SHP77 treated with DMSO at 0.1 percent for 48 hours (cell line): ENCODE results near the gene GHDC.

Experiments
- DNase-seq: peaks from one replicate; lab custom pipeline; 2025; lab: John Stamatoyannopoulos, UW

The GHDC gene

DNA sequence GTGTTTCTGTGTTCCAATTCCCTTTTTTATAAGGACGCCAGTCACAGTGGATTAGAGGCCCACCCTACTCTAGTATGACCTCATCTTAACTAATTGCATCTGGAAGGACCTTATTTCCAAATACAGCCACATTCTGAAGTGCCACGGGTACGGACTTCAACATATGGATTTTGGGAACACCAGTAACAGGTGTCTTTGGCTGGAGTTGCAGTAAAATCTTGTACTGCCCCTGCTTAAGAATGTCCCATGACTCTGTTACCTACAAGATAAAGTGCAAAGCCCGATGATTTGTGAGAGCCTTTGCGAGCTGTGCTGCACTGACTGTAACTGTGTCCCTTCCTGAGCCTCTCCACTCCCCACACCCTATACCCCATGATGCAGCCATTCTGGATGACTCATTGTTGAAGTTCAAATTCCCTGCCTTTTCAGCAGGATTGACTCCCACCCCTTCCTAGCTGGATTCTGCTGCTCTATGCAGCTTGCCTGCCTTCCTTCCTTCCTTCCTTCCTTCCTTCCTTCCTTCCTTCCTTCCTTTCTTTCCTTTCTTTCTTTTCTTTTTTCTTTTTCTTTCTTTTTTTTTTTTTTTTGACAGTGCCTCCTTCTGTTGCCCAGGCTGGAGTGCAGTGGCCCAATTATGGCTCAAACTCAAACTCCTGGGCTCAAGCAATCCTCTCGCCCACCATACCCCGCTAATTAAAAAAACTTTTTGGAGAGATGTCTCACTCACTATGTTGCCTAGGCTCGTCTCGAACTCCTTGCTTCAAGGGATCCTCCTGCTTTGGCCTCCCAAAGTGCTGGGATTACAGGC lies 11.2 kb downstream of the GHDC start:
- DNase-seq, result peak; percentile 6

DNA sequence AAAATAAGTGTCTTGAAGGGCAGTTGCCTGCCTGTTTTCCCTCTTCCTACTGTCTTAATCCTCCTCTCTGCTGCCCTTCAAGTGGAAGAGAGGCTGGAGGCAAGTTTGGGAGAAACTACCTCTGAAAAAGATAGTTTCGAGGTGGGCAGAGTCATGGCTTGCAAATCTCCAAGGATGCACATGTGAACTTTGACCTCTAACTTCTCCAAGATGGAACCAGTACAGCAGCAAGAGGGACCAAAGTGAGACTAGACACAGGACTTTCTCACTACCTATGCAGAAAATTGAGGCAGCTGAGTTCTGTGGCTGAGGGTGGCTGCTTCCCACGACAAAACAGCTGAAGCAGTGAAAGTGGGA lies 12.5 kb downstream of the GHDC start:
- DNase-seq, result no peak

DNA sequence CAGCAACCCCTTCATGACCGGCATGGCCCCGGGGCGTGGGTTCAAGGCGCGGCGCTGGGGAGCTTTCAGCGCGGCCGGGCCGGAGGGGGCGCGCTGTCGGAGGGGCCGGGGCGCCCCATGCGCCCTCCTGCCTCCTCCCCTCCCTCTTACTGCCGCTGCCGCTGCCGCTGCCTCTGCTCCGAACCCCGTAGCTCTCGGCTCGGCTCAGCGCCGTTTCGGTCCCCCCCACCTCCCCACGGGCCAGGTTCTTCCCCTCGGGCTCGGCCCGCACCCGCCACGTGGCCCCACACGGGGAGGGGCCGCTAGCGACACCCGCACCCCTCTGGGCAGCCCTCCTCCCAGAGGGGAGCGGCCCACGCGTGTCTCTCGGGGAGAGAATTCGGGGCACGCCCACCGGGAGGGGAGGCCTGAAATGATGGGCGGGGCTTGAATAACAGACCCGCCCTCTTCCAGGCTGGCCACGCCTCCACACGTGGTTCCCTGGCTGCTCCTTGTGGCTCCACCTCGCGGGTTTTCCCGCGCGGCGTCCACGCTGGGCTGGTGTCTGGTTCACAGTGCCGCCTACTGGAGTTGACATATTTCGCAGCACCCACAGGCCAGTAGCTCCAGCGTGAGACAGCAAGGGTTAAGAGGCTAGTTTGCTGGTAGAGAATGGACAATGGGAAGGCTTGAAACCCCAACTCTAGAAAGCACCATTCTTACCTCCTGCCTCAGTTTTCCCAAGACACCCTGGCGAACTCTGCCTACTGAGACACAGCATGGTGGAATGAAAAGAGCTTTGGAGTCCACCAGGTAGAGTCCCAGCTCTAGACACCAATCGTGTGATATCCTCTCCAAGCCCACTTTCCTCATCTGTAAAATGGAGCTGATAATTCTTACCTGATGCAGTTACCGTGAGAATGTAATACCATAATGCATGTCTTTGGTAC lies 13.1 kb downstream of the GHDC start, which contains the start of gene KCNH4:
KCNH4 (minus strand) TSS at position 221 of the 929 bp plus-strand sequence; CDS start at position 24, 197 bp downstream.
- no peak for DNase-seq

DNA sequence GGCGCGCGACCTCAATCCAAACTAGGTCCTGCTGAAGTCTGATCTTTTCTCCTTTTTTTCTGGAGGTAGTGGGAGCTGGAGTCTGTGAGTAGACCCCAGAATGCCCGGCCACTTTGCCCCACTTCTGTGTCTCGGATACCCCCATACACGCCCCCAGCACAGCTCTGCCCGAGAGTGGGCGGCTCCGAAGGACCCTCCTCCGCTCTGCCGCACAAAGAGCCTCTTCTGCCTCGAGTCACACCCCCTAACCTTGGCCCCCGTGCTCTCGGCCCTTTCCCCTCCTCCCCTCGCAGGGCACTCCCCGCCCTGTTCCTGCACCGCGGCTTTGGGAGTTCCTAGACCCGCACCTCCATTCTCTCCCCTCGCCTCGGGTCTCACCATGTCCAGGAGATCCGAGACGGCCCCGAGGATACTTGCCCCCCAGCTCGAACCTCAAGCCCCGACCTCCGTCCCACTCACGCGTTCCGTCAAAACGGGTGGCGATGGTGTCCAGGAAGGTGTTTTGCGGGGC lies 13.8 kb downstream of the GHDC start:
- no peak for DNase-seq

DNA sequence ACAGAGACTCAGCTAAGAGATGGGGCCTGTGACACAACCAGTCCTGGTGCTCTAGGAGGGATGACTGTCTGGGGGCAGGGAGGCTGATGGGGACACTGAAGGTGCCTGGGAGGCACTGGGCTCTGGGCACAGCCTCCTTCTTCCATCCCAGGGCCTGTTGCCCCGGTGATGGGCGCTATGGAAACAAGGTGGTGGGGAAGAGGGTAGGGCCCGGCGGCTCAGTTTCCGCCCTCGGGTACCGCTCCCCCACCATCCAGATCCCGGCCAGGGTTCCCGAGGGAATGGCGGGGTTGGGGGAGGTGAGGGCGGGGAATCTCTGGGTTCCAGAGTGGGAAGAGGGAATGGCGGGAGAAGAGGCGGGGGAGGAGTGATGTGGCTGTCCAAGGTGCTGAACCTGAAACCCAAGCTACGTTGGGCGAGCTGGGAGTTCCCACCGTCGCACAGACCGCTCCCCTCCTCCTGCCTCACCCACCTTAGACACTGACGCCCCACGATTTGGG lies 14.3 kb downstream of the GHDC start:
- DNase-seq, result no peak

DNA sequence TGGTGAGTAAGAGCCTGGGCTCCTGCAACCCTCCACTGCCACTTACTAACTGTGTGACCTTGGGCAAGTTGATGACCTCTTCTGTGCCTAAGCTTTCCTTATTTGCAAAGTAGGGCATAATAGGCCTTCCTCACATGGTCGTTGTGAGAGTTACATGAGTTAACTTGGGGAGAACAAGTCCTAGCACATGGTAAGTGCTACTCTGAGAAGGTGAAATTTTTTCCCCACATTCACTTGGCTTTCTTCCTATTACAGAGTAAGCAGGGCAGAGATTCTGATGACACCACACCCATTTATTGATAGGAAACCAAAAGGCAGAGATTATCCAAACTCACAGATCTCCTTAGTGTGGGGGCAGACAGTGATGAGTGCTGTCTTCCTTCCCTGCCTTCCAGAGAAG lies 15.0 kb downstream of the GHDC start:
- DNase-seq, result no peak

DNA sequence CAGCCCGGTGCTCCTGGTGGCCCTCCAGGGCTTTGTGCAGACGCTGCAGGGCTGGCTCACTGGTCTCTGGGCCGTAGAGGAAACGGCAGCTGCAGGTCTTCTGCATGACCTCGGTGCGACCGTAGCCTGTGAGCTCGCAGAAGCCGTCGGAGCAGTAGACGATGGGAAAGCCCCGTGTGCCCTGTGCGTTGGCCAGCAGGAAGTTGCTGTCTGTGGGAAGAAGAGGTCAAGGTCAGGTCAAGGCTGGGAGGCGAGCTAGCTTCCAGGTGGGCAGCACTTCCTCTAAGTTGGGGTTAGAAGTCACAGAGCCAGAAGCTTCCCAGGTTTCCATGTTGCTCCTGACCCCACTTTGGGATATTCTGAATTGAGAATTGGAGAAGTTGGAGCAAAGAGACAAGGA lies 15.5 kb downstream of the GHDC start:
- DNase-seq, result peak; percentile 4

DNA sequence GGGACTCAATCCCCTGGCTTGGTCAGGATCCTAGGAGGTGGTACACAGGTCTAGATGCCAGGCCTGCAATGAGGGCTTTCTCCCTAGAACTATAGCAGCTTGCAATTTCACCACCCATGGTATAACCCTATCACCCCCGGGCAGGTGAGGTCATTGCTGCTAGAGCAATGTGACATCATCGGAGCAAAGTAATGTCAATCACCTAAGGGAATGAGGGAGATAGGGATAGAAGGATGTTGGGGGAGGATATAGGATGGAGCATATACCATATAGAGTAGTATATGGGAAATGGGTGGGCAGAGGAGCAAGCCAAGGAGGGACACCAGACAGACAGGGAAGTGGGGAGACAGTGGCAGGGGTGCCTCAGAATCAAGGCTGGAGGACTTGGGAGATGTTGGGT lies 16.6 kb downstream of the GHDC start:
- DNase-seq, result no peak

DNA sequence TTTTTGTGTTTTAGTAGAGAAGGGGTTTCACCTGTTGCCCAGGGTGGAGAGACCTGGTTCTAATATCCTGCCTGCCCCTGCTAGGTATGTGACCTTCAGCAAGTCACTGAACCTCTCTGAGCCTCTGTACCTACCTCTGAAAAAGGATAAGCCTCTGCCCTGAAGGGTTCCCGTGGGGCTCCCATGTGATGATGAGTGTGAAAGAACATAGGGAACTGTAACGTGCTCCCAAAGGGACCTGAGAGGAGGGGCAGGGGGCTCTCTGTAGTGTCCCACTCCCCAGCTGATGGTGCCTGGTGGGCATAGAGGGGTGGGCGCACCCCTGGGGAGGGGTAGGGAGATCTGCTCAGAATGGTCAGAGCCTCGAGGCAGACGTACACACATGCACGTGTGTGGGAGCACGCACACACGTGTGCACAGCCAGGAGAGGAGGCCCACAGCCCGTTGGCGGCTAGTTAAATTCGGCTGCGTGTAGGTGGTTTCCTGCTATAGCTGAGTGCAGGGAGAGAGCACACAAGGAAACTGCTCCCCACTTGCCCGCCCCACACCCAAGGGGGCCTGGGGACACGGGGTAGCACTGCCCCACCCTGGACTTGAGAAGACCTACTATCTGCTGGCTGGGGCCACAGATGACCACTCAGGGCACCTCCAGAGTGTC lies 20.0 kb downstream of the GHDC start:
- DNase-seq, result no peak

DNA sequence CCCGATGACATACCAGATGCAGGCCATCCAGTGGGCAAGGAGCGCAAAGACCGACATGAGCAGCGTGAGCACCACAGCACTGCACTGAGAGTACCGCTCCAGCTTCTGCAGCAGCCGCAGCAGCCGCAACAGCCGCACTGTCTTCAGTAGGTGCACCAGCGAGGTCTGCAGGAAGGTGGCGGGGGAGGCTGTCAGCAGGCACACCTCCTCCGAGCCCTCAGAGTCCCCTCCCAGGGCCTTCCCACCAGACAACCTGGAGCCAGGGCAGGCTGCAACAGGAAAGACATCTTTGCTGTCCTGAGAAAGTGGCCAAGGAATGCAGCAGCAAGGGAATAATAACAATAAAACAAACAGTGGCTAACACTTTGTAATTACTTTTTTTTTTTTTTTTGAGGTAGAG lies 22.5 kb downstream of the GHDC start:
- DNase-seq, result no peak

DNA sequence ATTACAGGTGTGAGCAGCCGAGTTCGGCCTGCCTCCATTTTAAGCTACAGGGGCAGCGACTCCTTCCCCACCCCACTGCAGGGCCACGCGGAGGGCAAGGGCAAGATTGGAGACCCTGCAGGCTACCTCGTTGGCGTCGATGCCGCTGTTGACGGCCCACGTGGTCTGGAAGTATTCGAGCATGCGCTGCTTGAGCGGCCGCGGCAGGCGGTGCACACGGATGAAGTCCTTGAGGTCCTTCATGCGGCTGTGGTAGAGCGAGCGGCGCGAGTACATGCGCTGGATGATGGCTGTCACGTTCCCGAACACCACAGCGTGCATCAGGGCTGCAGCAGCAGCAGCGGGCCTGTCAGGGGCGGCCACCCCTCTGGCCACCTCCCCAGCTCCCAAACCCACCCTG lies 24.9 kb downstream of the GHDC start:
- DNase-seq, result no peak

DNA sequence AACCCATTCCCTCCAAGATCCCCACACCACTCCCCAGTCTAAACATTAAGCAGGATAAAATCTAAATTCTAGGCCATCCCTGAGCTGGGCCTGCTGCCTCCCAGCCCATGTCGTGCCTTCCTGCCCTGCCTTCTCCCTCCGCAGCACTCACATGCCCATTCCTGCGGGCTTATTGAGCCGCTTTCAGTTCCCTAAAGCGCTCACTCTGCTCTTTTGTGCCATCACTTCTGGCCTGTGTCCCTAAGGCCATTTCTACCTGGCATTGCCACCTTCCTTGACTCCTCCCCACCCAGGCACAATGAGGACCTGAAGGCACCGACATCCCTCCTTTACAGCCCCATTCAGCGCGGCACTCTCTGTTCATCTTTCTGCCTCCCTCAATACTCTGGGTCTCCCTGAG lies 26.5 kb downstream of the GHDC start:
- no peak for DNase-seq

DNA sequence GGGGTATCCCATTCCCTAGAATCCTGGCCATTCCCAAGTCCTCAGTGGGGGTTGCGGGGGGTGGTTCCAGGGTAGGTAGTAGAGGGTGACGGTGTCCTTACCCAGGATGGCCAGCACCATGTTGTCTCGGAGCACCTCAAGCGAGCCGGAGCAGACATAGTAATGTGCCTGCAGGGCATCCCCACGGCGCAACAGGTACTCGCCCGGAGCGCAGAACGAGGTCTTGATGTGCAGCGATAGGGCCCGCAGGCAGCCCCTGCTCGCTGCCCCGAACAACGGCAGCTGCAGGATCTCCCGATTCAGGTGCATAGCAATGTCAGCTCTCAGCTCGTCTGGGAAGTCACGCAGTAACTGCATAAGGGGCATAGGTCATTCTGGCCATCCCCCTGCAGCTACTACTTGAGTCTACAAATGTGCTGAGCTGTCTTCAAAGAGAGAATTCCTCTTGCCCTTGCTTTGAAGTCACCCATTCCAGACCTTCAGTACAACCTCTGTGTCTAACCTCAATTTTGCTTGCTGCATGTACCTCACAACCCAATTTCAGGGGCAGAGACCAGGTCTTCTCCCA lies 28.0 kb downstream of the GHDC start:
- no peak for DNase-seq

DNA sequence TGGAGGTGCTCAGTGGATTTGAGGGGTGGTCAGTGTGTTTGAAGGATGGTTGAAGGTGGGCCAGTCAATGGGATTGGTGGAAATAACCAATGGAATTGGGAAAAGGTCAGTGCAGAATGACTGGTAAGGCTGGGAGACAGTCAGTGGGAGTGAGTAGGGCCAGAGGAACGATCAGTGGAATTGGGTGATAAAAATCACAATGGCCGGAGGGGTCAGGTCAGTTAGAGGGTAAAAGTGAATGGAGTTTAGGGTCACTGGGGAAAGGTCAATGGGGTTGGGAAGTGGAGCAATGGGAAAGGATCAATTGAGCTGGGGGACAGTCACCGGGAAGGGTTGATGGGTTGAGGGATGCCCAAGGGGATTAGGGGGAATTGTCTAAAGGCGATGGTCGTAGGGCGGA lies 28.5 kb downstream of the GHDC start:
- no peak for DNase-seq

DNA sequence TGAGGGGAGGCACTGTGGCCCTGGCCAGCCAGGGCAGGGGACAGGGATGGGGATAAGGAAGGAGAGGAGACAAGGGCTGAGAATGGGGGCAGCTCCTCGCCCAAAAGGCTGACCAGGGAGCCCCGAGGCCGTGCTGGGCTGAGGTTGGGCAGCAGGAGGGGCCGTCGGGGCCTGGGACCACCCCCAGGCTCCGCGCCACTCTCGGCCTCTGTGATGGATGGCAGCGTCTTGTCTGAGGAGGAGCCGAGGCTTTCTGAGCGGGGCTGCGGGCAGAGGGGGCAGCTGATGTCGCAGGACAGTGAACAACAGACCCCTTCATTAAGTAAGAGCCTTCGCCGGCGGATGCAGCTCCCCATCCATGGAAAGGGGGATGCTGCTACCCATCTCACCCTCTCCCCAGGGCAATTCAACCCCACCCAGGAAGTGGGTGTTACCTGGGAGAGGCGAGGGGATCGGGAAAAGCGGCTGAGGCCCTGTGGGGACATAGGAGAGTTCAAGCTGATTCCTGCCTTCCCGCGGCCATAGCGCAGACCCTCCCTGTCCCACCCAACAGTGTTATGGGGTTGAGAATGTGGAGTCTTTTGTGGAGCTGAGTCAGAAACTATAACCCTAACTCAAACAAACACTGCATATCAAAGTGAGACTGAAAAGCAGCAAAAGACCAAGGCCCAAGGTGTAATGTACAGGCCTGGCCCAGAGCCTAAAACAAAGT lies 30.4 kb downstream of the GHDC start:
- DNase-seq, result no peak

DNA sequence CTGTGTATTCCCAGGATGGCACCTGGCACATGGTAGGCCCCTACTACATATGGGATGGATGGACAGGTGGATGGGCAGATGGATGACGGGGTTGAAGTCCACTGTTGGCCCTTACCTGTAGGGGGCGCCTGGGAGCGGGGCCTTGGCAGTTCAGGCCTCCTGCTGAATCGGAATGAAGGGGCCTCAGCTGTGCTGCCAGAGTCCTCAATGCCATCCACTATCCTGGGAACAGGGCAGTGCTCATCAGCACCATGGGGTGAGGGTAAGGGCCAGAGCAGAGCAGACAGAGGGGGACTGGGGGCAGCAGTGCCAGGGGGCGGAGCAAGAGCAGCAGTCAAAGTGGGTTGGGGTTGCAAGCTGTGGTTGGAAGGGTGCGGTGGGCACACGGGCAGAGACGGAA lies 31.2 kb downstream of the GHDC start:
- DNase-seq, result no peak

DNA sequence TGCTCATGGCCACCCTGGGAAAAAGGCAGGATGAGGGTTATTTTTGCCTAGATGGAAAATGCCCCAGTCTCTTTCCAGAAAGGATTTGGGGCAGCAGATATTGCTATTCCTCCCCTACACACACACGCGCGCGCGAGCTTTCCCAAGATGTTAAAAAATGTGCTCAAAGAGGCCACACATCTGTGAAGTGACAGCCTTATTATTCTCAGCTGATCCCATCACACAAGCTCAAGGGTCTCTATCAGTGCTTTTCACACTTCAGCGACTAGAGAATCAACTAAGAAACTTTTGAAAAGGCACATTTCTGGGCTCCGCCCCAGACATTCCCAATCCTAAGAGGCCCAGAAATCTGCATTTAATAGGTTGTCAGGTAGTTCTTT lies 33.8 kb downstream of the GHDC start:
- no peak for DNase-seq

DNA sequence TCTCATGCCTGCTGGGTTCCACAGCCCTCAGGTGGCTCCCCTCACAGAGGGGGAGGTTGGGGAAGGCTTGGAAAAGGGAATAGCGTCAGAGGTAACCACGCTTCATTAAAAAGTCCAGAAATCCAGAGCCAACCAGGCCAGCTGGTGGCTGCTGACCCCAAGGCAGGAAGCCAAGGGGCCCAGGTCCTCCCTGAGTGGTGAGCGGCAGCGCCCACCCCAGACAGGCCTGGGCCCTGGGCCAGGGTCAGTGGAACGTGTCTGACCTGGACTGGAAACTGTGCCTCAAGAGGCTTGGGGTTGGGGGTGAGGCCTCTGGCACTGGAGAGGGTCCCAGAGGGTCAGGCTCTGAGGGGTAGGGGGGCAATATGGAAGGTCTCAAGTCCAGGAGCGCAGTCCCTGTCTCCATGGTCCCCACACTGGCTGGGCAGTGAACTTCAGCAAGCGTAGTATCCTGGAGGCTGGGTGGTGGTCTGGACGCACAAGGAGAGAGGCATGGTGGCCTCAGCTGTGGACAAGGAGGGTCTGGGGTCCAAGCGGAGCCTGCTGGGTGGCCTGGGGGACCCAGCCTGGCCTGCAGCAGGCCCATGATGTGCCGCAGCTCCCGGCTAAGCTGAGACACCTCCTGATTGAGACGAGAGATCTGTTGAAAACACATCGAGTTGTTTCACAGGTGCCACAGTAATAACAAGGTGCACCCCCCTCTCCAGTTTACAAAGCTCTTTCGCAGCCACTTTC lies 34.3 kb downstream of the GHDC start:
- no peak for DNase-seq

DNA sequence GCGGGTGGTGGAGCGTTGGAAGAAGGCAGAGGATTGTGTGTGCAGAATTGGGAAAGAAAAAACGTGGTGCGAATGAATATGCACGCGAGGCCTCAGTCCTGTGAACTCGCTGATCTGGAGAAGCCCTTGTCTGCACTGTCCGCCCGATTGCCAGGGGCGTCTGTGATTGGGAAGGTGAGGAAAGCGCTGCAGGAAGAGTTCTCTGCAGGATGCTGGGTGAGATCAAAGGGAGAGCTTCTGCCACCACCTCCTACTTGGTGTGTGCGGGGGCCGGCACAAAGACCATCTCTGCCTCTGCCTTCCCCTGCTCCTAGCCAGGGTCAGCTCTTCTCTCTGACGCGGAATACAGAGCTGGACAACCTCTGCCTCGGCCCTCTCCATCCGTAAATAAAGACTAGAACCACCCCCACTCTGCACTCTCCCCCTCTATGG lies 38.7 kb downstream of the GHDC start:
- DNase-seq, result no peak

DNA sequence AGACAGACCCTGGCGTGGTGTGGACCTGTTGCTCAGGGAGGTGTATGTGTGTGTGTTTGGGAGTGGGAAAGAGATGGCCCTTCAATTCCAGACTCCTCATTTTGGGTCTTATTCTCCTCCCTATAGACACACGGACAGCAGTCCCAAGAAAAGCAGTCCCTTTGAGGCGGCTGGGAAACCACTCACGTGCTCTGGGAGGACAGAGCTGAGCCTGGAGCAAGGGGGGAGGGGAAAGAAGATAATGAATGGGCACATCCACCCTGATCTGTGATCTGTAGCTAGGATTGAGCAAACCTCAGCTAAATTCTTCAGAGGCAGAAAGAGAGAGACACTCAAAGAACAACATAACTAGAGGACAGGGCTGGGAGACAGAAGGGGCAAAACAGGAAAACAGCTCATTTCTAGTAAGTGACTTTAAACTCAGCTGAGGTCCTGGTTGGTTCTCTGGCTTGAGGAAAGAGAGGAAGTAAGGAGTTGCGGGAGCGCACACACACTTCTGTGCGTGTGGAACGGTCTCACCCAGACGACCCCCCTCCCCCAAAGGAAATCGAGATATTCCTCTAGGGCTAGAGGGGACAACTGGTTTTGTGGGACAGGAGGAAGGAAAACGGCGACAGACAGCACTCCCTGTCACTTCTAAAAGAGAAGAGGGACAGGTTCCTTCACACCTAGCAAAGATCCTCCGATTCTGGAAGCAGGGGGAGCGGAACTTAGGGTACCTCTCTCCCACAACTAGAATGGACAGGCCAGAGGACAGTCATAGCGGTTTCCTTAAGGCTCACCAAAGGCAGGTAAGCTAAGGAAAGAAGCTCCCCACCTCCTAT lies 40.2 kb downstream of the GHDC start:
- no peak for DNase-seq
